Panc1 (cell line): ENCODE results near the gene LPIN1.

Source experiments
- CTCF ChIP-seq: fragments of 450-650 bp; IDR thresholded peaks from 2 replicates; pipeline ENCODE4 v1.5.1; 2017; ENCODE audit warnings: mild to moderate bottlenecking
- POLR2AphosphoS5 ChIP-seq: IDR thresholded peaks from 2 replicates; pipeline ENCODE4 v1.6.1; 2012; ENCODE audit warnings: mild to moderate bottlenecking, low read depth, low read length, moderate library complexity
- REST ChIP-seq, 2 experiments: IDR thresholded peaks; 2 replicates each; pipeline ENCODE4 v1.6.1; 2011 to 2012; ENCODE audit warnings: low read depth in 2 of 2, control low read depth in 1 of 2, low read length in 1 of 2, mild to moderate bottlenecking in 1 of 2, moderate library complexity in 1 of 2; ENCODE audit not compliant: insufficient read depth in 1 of 2

- TF ChIP-seq CTCF (no peak), POLR2AphosphoS5 (no peak), REST (IDR thresholded peaks at IDR 0.05; ENCODE audit: insufficient read depth in 1 of 2, low read depth in 2 of 2, low read length in 1 of 2) (no peak)
Observed at GRCh38 chr2:11766016-11766415, 19.6 kb downstream of the LPIN1 start.
